Cerebellar cortex (tissue), 1 donor: ENCODE measurements around the gene ORMDL1.
"Not testable (repeated sequence)": the region's sequence is repeated elsewhere in the genome, so short reads cannot be mapped to it uniquely, and the experiment has no call there.

ENCODE experiments used
- DNase-seq: peaks from one replicate; pipeline ENCODE4 v3.0.0-alpha.2; 2015; ENCODE audit warnings: low spot score

The ORMDL1 gene

GRCh38 chr2:189770590-189771322, 13.4 kb downstream of the ORMDL1 start:
- DNase-seq, result no peak

GRCh38 chr2:189763908-189764661, 20.1 kb downstream of the ORMDL1 start:
- peak; percentile 20 for DNase-seq

GRCh38 chr2:189762551-189763298, 21.4 kb downstream of the ORMDL1 start, which contains the start of gene OSGEPL1:
Gene OSGEPL1, minus strand, starts transcription at chr2:189762792. Its CDS starts 1,152 bp downstream, at chr2:189761640.
- peak; percentile 98 for DNase-seq

GRCh38 chr2:189762229-189762550, 21.9 kb downstream of the ORMDL1 start:
- DNase-seq, result no peak

- not testable (repeated sequence) for DNase-seq
These were observed 24.0 kb downstream of the ORMDL1 start for GRCh38 chr2:189760154-189760553.

- DNase-seq, result no peak
These were observed 27.7 kb downstream of the ORMDL1 start for GRCh38 chr2:189756311-189756952.

GRCh38 chr2:189751080-189751658, 33.0 kb downstream of the ORMDL1 start:
- DNase-seq, result peak; percentile 38

- no peak for DNase-seq
These were observed 54.7 kb downstream of the ORMDL1 start for GRCh38 chr2:189729430-189729829.

GRCh38 chr2:189726849-189727248, 57.3 kb downstream of the ORMDL1 start:
- DNase-seq, result no peak

- DNase-seq, result no peak
These were observed 57.9 kb downstream of the ORMDL1 start for GRCh38 chr2:189726271-189726670.

- no peak for DNase-seq
These were observed 60.9 kb downstream of the ORMDL1 start for GRCh38 chr2:189723192-189723591.
